Subcutaneous adipose tissue (tissue), 4 donors: ENCODE data around the gene FGD2. TPM values are rescaled to one million over a fixed set of nuclear protein-coding genes. Genes with fewer than 3 reads are reported as not detected.

Experiments
- CTCF ChIP-seq: fragments of 450-650 bp; IDR thresholded peaks from one replicate; pipeline ENCODE4 v1.5.1; 2016; ENCODE audit warnings: low read depth, mild to moderate bottlenecking, control low read depth, antibody characterized with exemption, moderate library complexity
- total RNA-seq, 4 donors: library from RNA; depleted of rRNA; stranded (reverse); fragments of >200 nt; gene quantifications; one replicate each; pipeline ENCODE4 v1.1.0, GENCODE V29; 2016

Gene FGD2
- total RNA-seq, 4 donors from 2014 or later = 37.3 to 102 (median 54.3) TPM

DNA sequence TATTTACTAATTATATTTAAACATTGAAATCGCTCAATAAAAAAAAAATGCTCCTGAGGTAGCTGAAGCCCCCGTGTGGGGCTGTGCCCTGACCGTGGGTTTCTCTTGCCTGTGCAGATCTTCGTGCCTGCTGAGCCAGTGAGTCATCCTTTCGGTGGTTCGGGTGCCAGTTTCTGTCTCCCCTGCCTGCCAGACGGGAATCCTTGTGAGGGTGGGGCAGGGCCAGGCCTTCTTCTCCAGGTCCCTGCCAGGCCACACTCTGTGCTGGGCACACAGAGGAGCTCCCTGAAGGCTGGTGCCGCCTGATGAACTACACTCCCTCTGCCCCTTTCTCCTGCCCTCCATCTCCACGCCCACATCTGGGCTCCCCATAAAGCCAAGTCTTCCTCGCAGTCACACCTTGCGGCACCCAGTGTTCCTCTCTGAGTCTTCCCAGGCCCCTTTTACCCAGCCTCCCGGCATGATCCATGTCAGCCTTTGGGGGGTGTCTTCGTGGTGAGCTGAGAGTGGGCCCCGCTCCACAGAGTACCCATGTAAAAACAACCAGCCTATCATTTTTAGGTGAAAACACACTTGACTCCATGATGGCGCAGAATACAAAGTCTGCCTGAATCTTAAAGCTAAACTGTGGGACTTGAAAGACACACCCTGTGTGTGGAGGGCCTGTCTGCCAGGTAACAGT, 19.3 kb downstream of the FGD2 start:
- TF ChIP-seq CTCF = no peak

DNA sequence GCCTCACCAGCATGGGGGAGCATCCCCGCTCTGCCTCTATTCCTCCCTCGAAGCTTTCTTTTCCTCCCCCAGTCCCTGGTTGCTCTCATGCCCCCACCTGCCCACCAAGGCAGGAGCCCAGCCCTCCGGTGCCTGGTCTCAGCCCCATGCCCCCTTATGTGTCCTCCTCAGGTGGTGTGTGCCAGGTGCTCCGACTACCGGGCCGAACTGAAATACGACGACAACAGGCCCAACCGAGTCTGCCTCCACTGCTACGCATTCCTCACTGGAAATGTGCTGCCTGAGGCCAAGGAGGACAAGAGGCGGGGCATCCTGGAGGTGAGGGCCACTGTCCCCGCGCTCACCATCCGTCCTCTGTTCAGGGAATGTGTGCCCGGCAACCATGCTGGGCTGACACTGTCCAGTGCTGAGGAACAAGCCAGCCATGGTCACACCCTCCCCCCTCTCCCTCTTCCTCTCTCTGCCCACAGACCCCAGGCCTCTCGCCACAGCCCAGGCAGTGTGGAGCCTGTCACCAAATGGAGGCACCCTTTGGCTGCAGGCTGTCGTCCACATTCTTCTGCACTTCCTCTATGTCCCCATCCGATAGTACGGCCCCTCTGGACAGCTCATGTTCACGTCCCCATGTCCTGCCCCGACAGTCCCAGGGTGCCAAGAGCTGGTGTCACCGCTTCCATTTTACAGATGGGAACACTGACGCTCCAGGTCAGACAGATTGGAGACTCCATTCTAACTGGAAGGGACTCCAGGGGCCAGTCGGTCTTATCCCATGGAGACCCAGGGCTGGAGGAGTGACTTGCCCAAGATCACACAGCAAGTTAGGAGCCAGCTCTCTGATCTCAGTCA, 20.4 kb downstream of the FGD2 start:
- no peak for TF ChIP-seq CTCF

DNA sequence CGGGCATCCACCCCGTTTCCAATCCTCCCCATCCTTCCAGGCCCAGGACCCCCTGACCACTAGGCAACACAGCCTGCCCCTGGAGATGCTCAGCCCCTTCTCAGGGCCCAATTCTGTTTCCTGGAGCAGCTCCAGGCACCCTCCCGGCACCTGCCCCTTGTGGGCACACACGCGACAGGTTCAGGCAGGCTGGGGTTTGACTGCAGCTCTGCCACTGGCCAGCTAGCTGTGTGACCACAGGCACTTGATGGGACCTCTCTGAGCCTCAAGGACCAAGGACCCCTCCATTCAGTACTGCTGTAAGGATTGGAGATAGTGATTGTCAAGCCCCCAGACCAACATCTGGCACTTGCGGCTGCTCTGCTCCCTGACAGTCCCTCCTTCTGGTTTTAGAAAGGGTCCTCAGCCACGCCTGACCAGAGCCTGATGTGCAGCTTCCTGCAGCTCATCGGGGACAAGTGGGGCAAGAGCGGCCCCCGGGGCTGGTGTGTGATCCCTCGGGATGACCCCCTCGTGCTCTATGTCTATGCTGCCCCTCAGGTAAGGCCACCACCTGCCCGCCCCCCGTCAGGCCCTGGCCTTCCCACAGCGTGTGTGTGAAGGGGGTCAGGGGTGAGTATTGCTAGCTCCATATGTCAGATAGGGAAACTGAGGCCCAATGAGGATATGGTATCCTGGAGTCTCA, 21.7 kb downstream of the FGD2 start:
- TF ChIP-seq CTCF = no peak

DNA sequence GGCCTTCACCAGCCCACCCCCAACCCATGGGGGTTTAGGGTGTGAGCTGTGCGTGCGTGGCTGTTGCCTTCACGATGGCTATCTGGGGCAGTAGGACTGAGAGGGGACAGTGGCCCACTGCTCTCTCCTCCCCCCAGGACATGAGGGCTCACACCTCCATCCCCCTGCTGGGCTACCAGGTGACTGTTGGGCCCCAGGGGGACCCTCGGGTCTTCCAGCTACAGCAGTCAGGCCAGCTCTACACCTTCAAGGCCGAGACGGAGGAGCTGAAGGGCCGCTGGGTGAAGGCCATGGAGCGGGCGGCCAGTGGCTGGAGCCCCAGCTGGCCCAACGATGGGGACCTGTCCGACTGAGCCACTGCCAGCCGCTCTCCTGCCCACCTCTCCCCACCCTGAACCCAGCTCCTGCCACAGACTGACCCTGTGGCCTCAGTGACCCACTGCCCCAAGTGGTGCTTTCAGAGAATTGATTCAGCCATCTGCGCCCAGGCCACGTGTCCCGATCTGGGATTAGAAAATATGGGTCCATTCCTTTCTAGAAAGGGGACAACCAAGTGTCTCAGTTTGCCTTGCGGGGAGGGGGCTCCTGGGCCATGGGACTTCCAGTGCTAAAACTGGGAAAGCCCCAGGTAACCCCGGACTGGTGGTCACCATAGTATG, 22.5 kb downstream of the FGD2 start:
- TF ChIP-seq CTCF = no peak

GRCh38 chr6:37029249-37029971, 24.0 kb downstream of the FGD2 start:
- no peak for TF ChIP-seq CTCF

DNA sequence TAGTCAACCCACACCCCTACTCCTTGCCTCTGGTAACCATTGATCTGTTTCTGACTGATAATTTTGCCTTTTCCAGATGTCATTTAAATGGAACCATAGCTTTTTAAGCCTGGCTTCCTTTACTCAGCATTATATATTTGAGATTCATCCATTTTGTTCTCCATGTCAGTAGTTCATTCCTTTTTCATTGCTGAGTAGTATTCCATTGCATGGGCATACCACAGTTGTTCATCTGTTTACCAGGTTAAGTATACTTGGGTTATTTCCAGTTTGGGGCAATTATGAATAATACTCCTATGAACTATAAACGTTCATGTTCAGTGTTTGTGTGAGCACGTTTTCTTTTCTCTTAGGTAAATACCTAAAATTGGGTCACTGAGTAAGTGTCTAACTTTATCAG, 25.1 kb downstream of the FGD2 start:
- TF ChIP-seq CTCF = no peak
